ENCODE data around the gene ZNF620.
"Not testable (repeated sequence)": the region's sequence is repeated elsewhere in the genome, so short reads cannot be mapped to it uniquely, and the experiment has no call there.

The ZNF620 gene

DNA sequence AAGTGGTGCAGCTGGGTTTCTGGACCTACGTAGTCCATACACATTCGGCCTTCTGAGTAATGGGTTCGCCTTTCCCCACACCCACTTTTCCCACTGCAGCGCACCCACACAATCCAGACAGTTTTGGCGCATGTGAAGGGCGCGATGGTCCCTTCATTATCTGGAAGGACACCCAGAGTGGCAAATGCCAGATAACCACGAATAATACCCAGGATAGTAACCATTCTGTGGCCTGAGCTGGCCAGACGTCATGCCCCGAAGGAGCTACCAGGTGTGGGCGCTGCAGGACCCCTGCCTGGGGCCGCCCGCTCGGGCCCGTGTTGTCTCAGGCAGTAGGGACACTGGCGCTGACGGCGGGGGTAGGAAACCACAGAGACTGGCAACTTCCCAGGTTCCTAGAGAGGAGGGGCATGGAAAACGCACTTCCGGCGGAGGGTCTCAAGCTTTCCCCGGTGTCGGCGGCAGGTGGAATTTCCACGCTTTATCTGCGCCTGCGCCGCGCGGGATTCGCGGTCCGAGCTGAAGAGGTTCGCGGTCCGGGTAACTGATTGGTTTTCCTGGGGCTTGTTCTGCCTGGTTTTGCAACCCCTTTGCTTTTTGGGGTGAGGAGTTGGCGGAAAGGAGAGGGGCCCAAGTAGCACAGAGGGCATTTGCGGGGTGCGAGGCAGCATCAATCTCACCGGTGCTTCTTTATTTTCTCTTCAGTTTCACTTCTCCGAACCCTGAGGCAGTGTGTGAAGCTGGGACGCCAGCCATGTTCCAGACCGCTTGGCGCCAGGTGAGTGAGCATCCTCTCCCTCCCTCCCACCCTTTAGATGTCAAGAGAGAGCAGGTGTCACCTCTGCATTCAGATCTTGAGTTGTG lies at the start of gene ZNF620:
Gene ZNF620 (plus strand): TSS at position 441 of the 864 bp plus-strand sequence. CDS start 314 bp downstream, at position 755.
- no peak for DNase-seq (ENCODE audit: low read depth)

DNA sequence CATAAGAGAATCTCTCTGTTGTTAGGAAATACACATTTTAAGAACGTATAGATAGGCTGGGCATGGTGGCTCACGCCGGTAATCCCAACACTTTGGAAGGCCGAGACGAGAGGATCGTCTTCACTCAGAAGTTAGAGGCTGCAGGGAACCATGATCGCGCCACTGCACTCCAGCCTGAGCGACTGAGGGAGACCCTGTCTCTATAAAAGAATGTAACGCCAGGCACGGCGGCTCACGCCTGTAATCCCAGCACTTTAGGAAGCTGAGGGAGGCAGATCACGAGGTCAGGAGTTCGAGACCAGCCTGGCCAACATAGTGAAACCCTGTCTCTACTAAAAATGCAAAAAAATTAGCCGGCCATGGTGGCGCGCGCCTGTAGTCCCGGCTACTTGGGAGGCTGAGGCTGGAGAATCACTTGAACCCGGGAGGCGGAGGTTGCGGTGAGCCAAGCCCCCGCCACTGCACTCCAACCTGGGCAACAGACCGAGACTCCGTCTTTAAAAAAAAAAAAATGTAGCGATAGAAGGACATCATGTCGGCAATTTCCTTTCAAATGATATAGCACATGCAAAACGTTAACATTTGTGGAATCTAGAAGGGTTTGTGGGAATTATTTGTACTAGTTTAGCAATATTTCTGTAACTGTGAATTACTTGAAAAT lies 49.4 kb upstream of the ZNF620 start:
- DNase-seq (ENCODE audit: low read depth): no peak

DNA sequence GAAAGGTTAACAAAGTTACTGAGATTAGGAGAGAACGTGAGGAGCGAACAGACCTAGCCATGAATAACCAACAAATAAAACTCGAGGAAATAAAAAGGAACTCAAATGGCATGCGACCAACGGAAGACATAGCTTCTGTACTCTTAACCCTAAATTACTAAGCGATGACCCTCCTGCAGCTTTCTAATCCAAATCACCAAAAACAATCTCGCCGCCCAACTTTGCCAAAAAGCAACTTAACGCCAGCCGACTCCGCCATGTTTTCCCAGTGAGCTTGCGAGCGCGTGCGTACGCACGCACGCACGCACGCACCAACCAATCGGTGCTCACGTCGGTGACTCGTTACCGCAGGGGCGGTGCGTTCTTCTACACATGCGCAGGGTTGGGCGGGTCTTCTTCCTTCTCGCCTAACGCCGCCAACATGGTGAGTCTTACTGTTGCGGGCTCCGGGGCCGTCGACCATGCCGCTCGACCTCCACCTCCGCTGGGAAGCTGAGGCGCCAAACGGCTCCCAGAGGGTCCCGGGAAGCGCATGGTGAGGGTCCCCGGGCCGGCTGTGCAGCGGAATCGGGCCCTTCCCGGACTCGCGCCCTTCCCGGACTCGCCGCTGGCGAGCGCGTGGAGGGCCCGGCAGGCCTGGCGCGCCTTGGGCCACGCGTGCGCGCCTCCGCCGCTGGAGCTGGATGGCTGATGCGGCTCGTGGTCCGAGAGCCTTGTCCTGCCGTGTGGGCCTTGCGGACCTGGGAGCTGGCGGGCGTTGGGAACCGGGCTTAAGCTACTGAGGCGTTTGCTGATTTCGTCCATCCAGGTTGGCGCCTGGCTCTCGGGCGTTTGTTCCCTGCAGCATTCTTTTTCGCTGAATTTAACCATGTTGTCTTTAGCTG lies 48.7 kb upstream of the ZNF620 start, which contains the start of gene RPL14:
Gene RPL14 (plus strand): TSS at position 400 of the 884 bp plus-strand sequence. CDS start 133 bp downstream, at position 533.
- DNase-seq (ENCODE audit: low read depth): peak; percentile 94

DNA sequence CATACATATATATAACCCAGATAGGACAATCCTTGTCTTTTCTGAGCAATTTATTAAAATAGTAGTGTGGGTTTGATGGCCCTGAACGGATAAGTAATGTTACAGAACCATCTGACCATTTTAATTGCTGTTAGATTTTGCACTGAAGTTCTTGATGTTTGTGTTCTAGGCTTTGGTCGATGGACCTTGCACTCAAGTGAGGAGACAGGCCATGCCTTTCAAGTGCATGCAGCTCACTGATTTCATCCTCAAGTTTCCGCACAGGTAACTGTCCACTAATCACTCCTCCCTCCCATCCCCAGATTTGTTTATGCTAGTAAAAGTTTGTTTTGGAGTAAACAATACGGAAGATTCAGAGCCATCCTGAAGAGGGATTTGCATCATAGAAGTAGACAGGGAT lies 47.4 kb upstream of the ZNF620 start:
- no peak for DNase-seq (ENCODE audit: low read depth)

DNA sequence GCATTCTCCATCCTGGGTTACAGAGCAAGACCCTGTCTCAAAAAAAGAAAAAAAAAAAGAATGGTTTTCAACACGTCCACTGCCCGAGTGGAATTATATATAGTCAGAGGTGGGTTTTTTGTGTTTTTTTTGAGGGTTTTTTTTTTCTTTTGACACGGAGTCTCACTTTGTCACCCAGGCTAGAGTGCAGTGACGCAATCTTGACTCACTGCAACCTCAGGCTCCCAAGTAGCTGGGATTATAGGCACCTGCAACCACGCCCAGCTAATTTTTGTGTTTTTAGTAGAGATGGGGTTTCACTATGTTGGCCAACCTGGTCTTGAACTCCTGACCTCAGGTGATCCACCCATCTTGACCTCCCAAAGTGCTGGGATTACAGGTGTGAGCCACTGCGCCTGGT lies 45.4 kb upstream of the ZNF620 start:
- not testable (repeated sequence) for DNase-seq (ENCODE audit: low read depth)

DNA sequence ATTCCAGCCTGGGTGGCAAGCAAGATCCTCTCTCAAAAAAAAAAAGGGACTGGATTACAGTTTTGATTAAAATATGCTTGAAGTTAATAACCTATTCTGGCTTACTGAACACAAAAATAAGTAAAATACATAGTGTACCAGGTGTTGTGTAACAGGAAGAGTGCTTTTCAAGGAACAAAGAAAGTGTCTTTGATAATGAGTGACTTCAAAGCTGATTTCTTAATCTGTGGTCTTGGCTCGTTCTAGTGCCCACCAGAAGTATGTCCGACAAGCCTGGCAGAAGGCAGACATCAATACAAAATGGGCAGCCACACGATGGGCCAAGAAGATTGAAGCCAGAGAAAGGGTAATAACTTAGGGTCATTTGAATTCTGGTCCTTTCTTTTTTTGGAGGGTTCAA lies 44.7 kb upstream of the ZNF620 start:
- DNase-seq (ENCODE audit: low read depth): no peak

DNA sequence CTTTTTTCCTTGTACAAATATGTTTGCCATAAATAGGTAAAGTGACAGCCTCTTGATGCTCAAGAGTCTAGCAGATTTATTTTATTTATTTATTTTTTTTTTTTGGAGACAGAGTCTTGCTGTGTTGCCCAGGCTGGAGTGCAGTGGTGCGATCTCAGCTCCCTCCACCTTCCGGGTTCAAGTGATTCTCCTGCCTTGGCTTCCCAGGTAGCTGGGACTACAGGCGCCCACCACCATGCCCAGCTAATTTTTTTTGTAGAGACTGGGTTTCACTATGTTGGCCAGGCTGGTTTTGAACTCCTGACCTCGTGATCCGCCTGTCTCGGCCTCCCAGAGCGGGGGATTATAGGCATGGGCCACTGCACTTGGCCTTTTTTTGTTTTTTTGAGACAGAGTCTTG lies 43.0 kb upstream of the ZNF620 start:
- not testable (repeated sequence) for DNase-seq (ENCODE audit: low read depth)

DNA sequence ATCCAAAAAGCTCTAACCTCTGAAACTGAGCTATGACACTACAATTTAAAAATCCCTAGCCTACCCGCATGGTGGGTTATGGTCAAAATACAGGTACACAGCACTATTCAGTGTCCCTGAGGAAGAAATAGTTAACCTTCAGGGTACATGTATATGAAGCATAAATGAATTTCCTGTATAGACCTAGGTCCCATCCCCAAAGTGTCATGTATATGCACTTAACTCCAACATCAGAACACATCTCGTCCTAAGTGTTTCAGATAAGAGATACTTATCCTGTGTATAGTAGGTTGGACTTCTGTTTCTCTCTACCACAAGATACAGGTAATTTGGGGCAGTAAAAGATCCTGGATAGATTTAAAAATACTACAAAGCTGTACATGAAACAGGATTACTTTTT lies 42.3 kb upstream of the ZNF620 start:
- DNase-seq (ENCODE audit: low read depth): no peak

DNA sequence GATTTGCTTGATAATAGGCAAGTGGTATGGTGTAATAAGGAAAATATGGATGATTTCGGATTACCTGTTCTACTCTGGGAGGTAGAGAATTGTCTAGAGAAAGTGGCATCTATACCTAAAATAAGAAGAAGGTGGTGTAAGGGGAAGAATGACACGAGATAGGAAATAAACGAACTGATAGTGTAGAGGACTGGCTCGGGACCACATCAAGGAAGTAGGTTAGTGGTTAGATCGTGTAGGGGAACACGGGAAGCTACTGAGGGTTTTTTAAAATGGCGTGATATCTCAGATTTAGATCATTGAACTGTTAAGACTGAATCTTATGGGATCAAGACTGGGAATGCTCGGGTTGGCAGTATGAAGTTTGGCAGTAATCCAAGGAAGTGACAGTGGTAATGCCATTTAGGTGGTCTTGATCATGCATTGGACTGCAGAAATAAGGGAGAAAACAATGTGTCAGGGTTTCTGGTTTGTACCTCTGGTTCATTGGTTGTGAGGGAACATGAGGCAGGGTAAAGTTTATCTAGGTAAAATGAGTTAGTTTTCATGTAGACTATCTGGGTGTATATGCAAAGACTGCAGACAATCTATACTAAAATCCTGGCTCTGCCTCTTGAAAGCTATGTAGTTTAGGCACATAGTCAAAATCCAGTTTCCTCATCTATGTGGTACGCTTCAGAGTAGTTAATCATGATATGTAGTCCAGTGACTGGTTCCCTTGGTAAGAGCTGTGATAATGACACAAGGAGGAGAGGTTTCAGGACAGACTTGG lies 41.3 kb upstream of the ZNF620 start:
- DNase-seq (ENCODE audit: low read depth): no peak

DNA sequence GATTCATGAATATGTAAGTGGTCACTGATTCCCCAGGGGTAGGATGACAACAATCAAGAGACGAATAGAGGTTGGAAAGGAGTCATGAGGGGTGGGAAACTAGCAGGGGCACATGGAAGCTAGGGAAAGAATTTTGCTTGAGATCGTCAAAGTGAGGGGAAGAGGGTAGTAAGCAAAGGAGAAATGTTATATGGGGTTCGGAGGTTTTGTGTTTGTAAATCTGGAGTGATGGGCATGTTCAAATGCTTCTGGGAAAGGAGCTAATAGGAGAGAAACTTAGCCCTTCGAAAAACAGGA lies 40.8 kb upstream of the ZNF620 start:
- DNase-seq (ENCODE audit: low read depth): no peak

DNA sequence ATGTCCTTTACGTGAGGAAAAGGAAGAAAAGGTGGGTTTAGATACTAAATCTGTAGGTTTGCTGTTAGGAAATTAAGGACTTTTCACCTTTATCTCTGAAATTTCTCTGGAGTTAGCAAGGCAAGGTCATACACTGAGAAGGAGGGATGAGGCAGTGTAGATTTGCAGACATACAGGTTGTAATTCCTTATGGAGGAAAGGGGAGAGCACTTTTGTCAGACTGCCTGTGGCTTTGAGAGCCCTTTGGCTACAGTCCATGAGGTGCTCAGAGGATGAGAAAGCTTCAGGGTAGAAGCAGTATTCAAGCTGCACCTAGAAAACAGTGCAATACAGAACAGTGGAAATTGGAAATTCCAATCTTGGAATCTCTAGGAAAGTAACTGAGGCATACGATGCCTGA lies 40.4 kb upstream of the ZNF620 start:
- no peak for DNase-seq (ENCODE audit: low read depth)

DNA sequence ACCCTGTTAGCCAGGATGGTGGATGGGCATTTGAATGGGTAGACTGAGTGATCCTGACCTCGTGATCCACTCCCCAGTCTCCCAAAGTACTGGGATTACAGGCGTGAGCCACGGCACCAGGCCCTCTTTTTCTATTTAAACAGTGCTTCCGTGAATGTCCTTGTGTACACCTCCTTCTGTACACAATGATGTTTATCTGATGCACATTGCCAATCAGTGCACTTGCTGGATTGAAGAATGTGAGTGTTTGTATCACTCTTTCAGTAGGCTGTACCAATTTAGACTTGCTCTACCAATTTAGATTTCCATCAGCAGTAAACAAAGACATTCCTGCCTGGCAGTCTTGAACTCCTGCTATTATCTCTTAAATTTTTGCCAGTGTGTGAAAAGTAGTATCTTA lies 37.8 kb upstream of the ZNF620 start:
- no peak for DNase-seq (ENCODE audit: low read depth)

DNA sequence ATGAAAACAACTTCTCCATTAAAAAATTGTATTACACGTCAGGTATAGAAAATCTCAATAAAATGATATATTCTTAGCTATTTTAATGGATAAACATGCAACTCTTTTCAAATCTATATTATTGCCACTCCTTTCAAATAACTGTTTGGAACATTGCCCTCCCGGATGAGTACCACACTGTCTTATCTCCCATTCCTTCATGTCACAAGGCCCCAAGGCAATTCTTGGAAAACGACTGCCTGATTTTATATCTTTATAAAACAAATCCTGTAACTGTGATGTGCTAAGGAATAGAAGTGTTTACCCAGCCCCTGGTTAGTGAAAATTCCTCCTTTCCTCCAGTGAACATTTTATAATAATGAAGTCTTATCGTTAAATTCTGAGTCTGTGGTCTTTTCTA lies 35.1 kb upstream of the ZNF620 start:
- DNase-seq (ENCODE audit: low read depth): no peak

DNA sequence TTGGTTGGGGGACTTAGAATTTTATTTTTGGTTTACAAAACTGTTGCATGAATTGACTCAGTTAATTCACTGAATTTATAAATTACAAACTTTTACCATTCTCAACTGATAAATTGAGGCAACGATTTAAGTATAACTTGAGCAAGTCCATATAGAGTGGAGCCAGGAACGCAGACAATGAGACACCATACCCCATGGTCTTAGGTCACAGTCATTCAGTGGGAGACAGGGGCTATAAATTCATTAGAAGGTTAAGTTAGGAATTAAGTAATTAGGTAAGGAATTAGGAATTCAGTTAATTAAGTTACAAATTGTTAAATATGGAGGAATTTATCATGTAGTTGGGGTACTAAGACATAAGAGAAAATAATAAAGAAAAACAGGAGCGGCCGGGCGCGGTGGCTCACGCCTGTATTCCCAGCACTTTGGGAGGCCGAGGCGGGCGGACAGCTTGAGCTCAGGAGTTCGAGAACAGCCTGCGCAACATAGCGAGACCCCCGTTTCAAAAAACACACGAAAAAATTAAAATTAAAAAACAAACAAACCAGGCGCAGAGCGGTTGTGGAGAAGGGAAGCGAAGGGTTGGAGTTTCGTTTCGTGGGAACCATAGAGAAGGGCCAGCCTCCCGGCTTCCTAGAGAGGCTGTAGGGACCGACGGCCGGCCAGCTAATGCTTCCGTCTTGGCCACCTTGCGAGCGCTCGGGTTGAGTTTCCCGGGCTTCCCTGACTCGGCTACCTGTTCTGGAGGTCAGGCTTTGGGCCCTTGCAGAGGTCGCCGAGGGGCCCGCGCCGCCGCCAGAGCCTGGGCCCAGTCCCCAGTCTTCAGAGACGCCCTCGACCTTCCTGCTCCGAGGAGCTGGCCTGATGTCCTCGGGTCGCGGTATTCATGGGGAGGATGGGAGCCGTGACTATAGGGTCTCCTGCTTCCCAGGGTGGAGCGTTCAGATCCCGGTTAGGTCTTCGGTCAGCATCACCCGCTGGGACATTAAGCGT lies 29.1 kb upstream of the ZNF620 start, which contains the start of gene ZNF619:
Gene ZNF619 (plus strand): TSS at position 645 of the 993 bp plus-strand sequence. CDS start 858 bp downstream, outside the sequence.
- peak; percentile 61 for DNase-seq (ENCODE audit: low read depth)

DNA sequence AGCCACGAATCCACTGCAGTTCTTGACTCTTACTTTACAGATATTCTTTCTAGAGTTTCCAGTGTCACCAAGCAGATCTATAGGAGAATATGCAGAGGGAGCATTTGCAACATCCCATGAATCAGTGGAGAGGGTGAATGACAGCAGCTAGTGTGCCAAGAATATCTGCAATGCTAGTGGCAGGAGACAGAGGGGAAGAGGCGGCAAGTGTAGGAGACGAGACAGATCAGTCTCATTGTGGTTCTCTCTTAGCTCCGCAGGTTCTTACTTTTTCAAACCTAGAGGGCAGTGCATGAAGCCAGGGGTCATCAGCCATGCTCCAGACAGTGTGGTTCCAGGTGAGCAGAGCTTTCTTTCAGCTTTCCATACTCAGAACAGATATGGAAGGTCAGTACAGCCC lies 28.2 kb upstream of the ZNF620 start:
- no peak for DNase-seq (ENCODE audit: low read depth)

DNA sequence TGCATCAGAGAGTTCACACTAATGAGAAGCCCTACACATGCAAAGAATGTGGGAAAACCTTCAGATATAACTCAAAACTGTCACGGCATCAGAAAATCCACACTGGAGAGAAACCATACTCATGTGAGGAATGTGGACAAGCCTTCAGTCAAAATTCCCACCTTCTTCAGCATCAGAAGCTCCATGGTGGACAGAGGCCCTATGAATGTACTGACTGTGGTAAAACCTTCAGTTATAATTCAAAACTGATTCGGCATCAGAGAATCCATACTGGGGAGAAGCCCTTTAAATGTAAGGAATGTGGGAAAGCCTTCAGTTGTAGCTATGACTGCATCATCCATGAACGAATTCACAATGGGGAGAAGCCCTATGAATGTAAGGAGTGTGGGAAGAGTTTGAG lies 18.7 kb upstream of the ZNF620 start:
- no peak for DNase-seq (ENCODE audit: low read depth)

DNA sequence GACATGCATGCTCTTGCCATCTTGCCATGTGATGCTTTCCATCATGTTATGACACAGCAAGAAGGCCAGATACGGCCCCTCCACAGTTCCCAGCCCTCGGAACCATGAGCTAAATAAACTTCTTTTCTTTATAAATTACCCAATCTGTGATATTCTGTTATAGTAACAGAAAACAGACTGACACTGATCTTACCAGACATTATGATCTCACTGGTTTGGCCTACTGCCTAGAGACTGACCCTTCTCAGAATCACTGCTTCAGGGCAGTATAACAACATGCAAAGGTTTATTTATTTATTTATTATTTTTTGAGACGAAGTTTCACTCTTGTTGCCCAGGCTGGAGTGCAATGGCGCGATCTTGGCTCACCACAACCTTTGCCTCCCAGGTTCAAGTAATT lies 14.9 kb upstream of the ZNF620 start:
- DNase-seq (ENCODE audit: low read depth): no peak

DNA sequence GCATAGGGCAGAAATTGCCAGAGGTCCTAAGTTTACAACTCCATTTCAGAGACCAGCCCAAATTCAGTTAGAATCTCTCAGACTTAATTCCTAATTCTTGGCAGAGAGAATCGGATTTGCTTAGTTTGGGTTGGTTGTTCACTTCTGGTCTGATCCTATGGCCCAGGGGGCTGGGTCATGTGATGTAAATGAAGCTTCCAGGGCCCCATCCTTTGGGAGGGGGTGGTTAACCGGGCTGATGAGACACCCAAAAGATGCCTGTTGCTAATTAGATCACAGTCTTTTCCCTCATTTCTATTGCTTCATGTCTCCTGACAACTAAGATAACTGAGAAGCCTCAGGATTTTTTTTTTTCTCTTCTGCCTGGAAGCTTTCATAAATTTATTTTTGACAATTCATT lies 11.1 kb upstream of the ZNF620 start:
- DNase-seq (ENCODE audit: low read depth): peak; percentile 55

DNA sequence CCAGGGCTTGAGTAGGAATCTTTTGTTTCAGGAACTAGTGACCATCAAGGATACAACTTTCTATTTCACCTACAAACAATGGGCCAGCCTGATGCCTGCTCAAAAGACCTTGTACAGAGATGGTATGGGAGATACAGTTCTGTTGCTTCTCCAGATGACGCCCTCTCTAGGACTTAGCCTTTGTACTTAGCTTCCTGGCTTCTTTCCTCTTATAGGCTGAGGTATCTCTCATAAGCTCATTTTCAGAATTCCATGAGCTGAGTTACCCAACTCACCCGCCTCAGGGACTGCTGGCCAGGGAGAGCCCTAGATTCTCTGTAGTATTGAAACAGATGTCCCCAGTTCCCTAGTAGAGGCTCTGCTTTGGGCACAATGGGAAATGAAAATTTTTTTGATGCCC lies 8.6 kb upstream of the ZNF620 start:
- no peak for DNase-seq (ENCODE audit: low read depth)

DNA sequence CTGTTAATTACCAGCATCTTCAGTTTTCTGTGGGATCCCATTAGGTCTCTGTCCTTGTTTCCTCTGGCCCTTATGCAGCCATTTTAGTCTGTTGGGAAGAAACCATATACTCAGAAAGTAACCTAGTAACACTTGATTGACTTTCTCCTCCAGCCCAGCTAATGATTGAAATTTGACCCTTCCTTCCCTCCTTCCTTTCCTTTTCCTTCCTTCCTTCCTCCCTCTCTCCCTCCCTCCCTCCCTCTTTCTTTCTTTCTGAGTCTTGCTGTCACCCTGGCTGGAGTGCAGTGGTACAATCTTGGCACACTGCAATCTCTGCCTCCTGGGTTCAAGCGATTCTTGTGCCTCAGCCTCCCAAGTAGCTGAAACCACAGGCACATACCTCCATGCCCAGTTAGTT lies 5.9 kb upstream of the ZNF620 start:
- DNase-seq (ENCODE audit: low read depth): no peak
